Right lobe of liver (tissue), 6 donors: ENCODE data around the gene LDB2. TPM values are rescaled to one million over a fixed set of nuclear protein-coding genes. Genes with fewer than 3 reads are reported as not detected.

ENCODE experiments used
- ATAC-seq, 4 donors: fragments of 200-7000 bp; cut with Tn5 transposase; one replicate each; pipeline ENCODE4 v1.9.1; 2020; ENCODE audit warnings: mild to moderate bottlenecking in 4 of 4, moderate library complexity in 4 of 4
- DNase-seq, 3 donors: peaks; one replicate each; pipeline ENCODE4 v3.0.0-alpha.2; 2020
- H3K27ac ChIP-seq, 3 donors: fragments of 200-600 bp; one replicate each; pipeline ENCODE4 v1.8.0; 2022
- H3K27me3 ChIP-seq, 2 donors: fragments of 200-600 bp; one replicate each; pipeline ENCODE4 v1.8.0; 2022
- H3K36me3 ChIP-seq, 4 donors: fragments of 200-600 bp; sonication (generic) in 1 of 4; one replicate each; pipeline versions ENCODE4 v1.5.1 to v1.8.0; 2017 to 2022; ENCODE audit warnings: control low read depth in 1 of 4
- H3K4me1 ChIP-seq, 4 donors: fragments of 200-600 bp; sonication (generic) in 1 of 4; one replicate each; pipeline versions ENCODE4 v1.5.1 to v1.8.0; 2017 to 2022; ENCODE audit warnings: control low read depth in 1 of 4
- H3K4me3 ChIP-seq, 3 donors: fragments of 200-600 bp; one replicate each; pipeline ENCODE4 v1.8.0; 2022
- H3K9me3 ChIP-seq, 4 donors: fragments of 200-600 bp; sonication (generic) in 1 of 4; one replicate each; pipeline versions ENCODE4 v1.5.1 to v1.8.0; 2017 to 2022; ENCODE audit warnings: control low read depth in 1 of 4
- POLR2A ChIP-seq: fragments of 450-650 bp; IDR thresholded peaks from one replicate; pipeline ENCODE4 v1.6.1; 2017; ENCODE audit warnings: antibody characterized with exemption, mild to moderate bottlenecking
- WGBS: methylation state at CpG from one replicate; pipeline ENCODE4 v1.1.6; 2018; ENCODE audit warnings: low coverage, low lambda C conversion rate; ENCODE audit not compliant: insufficient coverage; ENCODE audit errors: missing lambda C conversion rate; 5-methylcytosine and 5-hydroxymethylcytosine counted together
- intact Hi-C, 2 donors: fragments of 100-400 bp; cut with DNase I; formaldehyde crosslinking; loops; one replicate each; pipeline versions ENCODE4 v1.11.2 to v1.14.1; 2022
- total RNA-seq, 6 experiments: library from RNA; depleted of rRNA in 2 of 6; stranded (reverse); fragments of >200 nt in 2 of 6; fragmentation: NEBNext Ultra II Directional in 3 of 6; extraction: Animal tissue kit (Norgen Biotek cat#: 25700) in 3 of 6; gene quantifications; one replicate each; pipeline versions ENCODE4 v1.1.0 to v1.2.4, GENCODE V29; 2016 to 2023
- TF ChIP-seq, protein P1 (sequence below), 4 donors: fragments of 200-600 bp in 3 of 4; fragments of 450-650 bp in 1 of 4; IDR thresholded peaks; one replicate each; pipeline versions ENCODE4 v1.5.1 to v1.8.0; 2016 to 2022; ENCODE audit warnings: antibody characterized with exemption in 4 of 4, mild to moderate bottlenecking in 2 of 4
- donor health status: DM: no; HTN: yes; CAD: no.
- donor health status: DM: no; HTN: no; CAD: no.
- donor health status: DM: no; HTN: no; CAD: no.
- donor health status: DM: no; HTN: yes; CAD: no.
- donor health status: DM: no; HTN: yes; CAD: no.

Gene LDB2
- total RNA-seq, 6 experiments from 2014 or later = 11.4 to 26.6 (median 17.3) TPM

DNA sequence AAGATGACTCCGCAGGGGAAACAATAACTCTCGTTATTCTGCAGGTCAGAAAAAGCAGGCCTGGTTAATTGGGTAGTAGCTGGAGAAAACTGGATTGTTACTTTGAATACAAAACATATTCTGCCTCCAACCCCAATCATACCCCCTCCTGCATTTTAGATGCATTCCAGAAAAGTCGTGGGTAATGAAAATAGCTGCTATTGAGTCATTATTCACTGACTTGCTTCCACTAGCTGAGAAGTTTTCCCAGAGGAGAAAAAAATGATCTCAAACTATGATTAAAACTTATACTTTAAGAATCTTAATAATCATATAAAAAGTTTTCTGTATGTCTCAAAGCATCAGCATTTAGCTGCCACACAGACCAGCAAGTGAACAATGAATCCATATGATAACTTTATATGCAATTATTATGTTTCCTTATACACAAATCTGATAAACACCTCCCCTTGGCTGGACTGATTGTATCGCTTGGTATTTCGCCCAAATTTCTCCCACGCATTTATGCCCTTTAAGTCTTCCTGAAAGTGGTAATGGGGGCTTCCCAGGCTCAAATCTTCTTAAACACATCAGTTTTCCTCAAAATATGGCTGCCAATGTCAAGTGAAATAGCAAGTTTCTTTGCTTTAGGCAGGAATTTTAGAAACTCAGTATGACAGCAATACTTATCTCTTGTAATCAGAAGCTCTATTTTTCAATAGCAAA, 181.0 kb downstream of the LDB2 start:
- Histone ChIP-seq H3K4me3 (no peak overlapping the region), H3K9me3 (no peaks in the 10 kb centered on the region), H3K36me3 (no peaks in the 10 kb centered on the region), H3K27ac (no peak overlapping the region), H3K27me3 (no peaks in the 10 kb centered on the region), H3K4me1 (peaks cover 0 to 17% (median 7%) of the 10 kb centered on the region in 4 donors)
- DNase-seq = no peak
- ATAC-seq = no peak
- intact Hi-C loops = no loop called here
- 74% methylated on average over 6 of the region's 6 CpGs for WGBS
- no peak for TF ChIP-seq POLR2A
- TF ChIP-seq, protein P1, sequence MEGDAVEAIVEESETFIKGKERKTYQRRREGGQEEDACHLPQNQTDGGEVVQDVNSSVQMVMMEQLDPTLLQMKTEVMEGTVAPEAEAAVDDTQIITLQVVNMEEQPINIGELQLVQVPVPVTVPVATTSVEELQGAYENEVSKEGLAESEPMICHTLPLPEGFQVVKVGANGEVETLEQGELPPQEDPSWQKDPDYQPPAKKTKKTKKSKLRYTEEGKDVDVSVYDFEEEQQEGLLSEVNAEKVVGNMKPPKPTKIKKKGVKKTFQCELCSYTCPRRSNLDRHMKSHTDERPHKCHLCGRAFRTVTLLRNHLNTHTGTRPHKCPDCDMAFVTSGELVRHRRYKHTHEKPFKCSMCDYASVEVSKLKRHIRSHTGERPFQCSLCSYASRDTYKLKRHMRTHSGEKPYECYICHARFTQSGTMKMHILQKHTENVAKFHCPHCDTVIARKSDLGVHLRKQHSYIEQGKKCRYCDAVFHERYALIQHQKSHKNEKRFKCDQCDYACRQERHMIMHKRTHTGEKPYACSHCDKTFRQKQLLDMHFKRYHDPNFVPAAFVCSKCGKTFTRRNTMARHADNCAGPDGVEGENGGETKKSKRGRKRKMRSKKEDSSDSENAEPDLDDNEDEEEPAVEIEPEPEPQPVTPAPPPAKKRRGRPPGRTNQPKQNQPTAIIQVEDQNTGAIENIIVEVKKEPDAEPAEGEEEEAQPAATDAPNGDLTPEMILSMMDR (IDR thresholded peaks at IDR 0.05) = no peak

DNA sequence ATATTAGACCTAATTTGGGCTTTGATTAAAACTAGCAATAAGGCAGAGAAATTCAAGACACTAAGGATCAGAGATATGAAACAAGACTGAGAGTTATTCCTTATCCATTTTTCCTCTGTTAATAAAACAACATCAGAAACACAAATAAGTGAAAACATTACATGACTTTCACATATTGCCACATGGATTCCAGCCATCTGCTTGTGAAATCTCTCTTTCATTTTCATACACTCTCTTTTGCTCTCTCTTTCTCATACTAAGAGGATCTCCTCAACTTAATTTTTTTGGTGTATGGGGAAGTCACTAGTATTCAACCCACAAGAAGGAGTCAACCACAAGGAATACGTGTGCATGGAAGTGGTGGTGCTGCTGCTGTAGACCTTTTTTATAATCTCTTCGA, 183.0 kb downstream of the LDB2 start:
- no peak for DNase-seq
- intact Hi-C loops = no loop called here
- Histone ChIP-seq H3K27me3 (no peaks in the 10 kb centered on the region), H3K36me3 (no peaks in the 10 kb centered on the region), H3K4me1 (peaks cover 0 to 4% (median 0%) of the 10 kb centered on the region in 4 donors), H3K4me3 (no peak overlapping the region), H3K27ac (no peak overlapping the region), H3K9me3 (no peaks in the 10 kb centered on the region)
- WGBS = 75% methylated on average over 2 of the region's 2 CpGs
- TF ChIP-seq, protein P1 (IDR thresholded peaks at IDR 0.05) = no peak
- peak in 2 of 4 donors; percentile 34 to 51 for ATAC-seq

DNA sequence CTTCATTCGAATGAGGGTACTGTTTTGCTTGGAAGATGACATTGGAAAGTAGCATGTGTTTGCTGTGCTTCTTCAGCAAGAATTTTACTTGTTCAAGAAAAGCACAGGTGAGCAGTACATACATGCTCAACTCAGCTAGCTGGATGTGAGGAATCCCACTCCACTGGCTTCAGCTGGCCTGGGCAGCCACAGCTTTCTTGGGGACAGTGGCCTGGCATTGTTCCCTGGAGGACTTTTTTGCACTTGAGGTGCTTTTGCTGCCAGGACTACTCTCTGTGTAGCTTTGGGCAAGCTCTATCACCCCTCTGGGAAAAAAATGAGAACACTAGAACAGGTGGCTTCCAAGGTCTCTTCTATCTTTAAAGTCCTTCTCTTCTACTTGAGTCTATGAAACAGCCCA, 184.3 kb downstream of the LDB2 start:
- no peaks in the 10 kb centered on the region for H3K27me3 ChIP-seq
- no peaks in the 10 kb centered on the region for H3K9me3 ChIP-seq
- no peak overlapping the region for H3K4me3 ChIP-seq
- H3K4me1 ChIP-seq = peaks cover 0 to 4% (median 0%) of the 10 kb centered on the region in 4 donors
- ATAC-seq (no peak), DNase-seq (no peak)
- no peak overlapping the region for H3K27ac ChIP-seq
- TF ChIP-seq POLR2A = no peak
- TF ChIP-seq, protein P1 (IDR thresholded peaks at IDR 0.05) = no peak
- no peaks in the 10 kb centered on the region for H3K36me3 ChIP-seq
- intact Hi-C loops = no loop called here
- 55% methylated on average over 1 of the region's 1 CpG for WGBS

DNA sequence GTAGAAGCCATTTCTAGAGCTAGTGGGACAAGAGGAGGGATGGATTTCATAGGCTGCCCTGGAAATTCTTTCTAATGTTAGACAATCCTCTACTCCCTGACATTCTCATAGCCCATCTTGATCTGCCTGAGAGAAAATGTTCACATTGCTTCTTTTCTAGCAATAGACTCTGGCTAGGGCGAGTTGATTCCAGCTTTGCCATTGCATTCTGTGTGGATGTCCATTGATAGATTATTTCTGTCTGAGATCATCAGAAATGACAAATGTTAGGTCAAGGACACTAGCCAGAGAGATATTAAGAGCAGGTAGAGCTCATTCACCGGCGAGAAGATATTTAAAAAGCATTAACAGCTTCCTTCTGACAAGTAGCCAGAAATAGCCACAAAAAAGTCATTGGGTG, 184.7 kb downstream of the LDB2 start:
- Histone ChIP-seq H3K4me3 (no peak overlapping the region), H3K27me3 (no peaks in the 10 kb centered on the region), H3K9me3 (no peaks in the 10 kb centered on the region), H3K4me1 (peaks cover 0 to 4% (median 0%) of the 10 kb centered on the region in 4 donors), H3K36me3 (no peaks in the 10 kb centered on the region), H3K27ac (no peak overlapping the region)
- DNase-seq = no peak
- ATAC-seq = no peak
- intact Hi-C loops = no loop called here
- WGBS = 92% methylated on average over 3 of the region's 3 CpGs
- TF ChIP-seq, protein P1 (IDR thresholded peaks at IDR 0.05) = no peak
- no peak for TF ChIP-seq POLR2A
